GM12878 (cell line): ENCODE data around the gene CFAP65. TPM values are rescaled to one million over a fixed set of nuclear protein-coding genes. Genes with fewer than 3 reads are reported as not detected.

Experiments
- ATAC-seq: fragments of 200-7000 bp; cut with Tn5 transposase; 3 replicates; pipeline ENCODE4 v1.9.1; 2020; ENCODE audit warnings: mild to moderate bottlenecking, moderate library complexity
- BruUV-seq: library from RNA; stranded (reverse); fragments of 400-500 nt; replicated peaks from 2 replicates; lab custom pipeline; 2021; lab: Mats Ljungman, UMichigan
- CTCF ChIA-PET: fragments of 300-600 bp; sonication (Branson Sonifier 250); formaldehyde crosslinking; extraction: SDS; loops from one replicate; lab custom pipeline; 2021; ENCODE audit warnings: inconsistent platforms; lab: Yijun Ruan, JAX
- POLR2A ChIA-PET: fragments of 350-600 bp; formaldehyde crosslinking; extraction: SDS; loops from one replicate; lab custom pipeline; 2021; ENCODE audit warnings: inconsistent platforms; lab: Charles Lee
- RAD21 ChIA-PET: fragments of 300-600 bp; sonication (Branson Sonifier 250); formaldehyde crosslinking; loops from one replicate; lab custom pipeline; 2023; ENCODE audit warnings: antibody characterized with exemption; ENCODE audit not compliant: unreplicated experiment; lab: Charles Lee
- SMC1A ChIA-PET: fragments of 300-600 bp; sonication (Branson Sonifier 250); formaldehyde crosslinking; loops from one replicate; lab custom pipeline; 2023; ENCODE audit not compliant: unreplicated experiment, uncharacterized antibody; lab: Charles Lee
- DNase-seq: peaks from one replicate; pipeline ENCODE4 v3.0.0-alpha.2; 2011; ENCODE audit warnings: low read depth, low spot score
- FAIRE-seq: peaks from 3 replicates; lab custom pipeline; 2011; peaks lifted over from hg19 to GRCh38; lab: Jason Lieb, UNC
- H2AFZ ChIP-seq: 2 replicates; pipeline ENCODE4 v1.6.0; 2011; ENCODE audit warnings: low read depth, low read length, control low read depth; ENCODE audit not compliant: control insufficient read depth
- H3K27ac ChIP-seq: 2 replicates; pipeline ENCODE4 v1.5.1; 2011; ENCODE audit warnings: control low read depth; ENCODE audit not compliant: control insufficient read depth, insufficient read depth
- H3K27me3 ChIP-seq, 2 experiments: replicated peaks in 1 of 2; 2 replicates each; pipeline versions ENCODE4 v1.6.0 to v1.6.1; 2011; ENCODE audit warnings: low read length in 1 of 2; ENCODE audit not compliant: control insufficient read depth in 2 of 2, insufficient read depth in 2 of 2
- H3K36me3 ChIP-seq, 2 experiments: 2 replicates each; pipeline ENCODE4 v1.5.1; 2011; ENCODE audit warnings: low read length in 1 of 2; ENCODE audit not compliant: control insufficient read depth in 2 of 2, insufficient read depth in 2 of 2
- H3K4me1 ChIP-seq: 2 replicates; pipeline ENCODE4 v1.6.1; 2011; ENCODE audit warnings: mild to moderate bottlenecking, low read length, moderate library complexity, mixed read lengths; ENCODE audit not compliant: control insufficient read depth, insufficient read depth
- H3K4me2 ChIP-seq: 2 replicates; pipeline ENCODE4 v1.6.0; 2011; ENCODE audit warnings: control low read depth; ENCODE audit not compliant: control insufficient read depth, insufficient read depth
- H3K4me3 ChIP-seq: fragments of 200-600 bp; sonication (generic); 2 replicates; pipeline ENCODE4 v1.5.1; 2016
- H3K79me2 ChIP-seq: 2 replicates; pipeline ENCODE4 v1.6.0; 2011; ENCODE audit warnings: low read length; ENCODE audit not compliant: control insufficient read depth, insufficient read depth
- H3K9ac ChIP-seq: 2 replicates; pipeline ENCODE4 v1.8.0; 2011; ENCODE audit warnings: low read length, control low read depth, mixed read lengths; ENCODE audit not compliant: control insufficient read depth, insufficient read depth
- H3K9me3 ChIP-seq: replicated peaks from 3 replicates; pipeline ENCODE4 v1.5.1; 2011; ENCODE audit warnings: mild to moderate bottlenecking, low read length; ENCODE audit not compliant: control insufficient read depth, insufficient read depth
- H4K20me1 ChIP-seq: 2 replicates; pipeline ENCODE4 v1.6.0; 2011; ENCODE audit not compliant: control insufficient read depth, insufficient read depth
- FOXK2 ChIP-seq: fragments of 450-650 bp; IDR thresholded peaks from 2 replicates; pipeline ENCODE4 v1.6.1; 2017; ENCODE audit warnings: mild to moderate bottlenecking, moderate library complexity
- FOXM1 ChIP-seq: IDR thresholded peaks from 2 replicates; pipeline ENCODE4 v1.6.1; 2012; ENCODE audit warnings: low read depth, mild to moderate bottlenecking, inconsistent platforms, low read length, moderate library complexity
- MXI1 ChIP-seq: fragments of 150-350 bp; IDR thresholded peaks from 2 replicates; pipeline ENCODE4 v1.6.1; 2011; ENCODE audit warnings: low read depth, mild to moderate bottlenecking, inconsistent platforms, low read length, improper control_type of control experiment
- RAD21 ChIP-seq: IDR thresholded peaks from 2 replicates; pipeline ENCODE4 v1.6.1; 2011; ENCODE audit warnings: mild to moderate bottlenecking, low read depth, low read length, moderate library complexity; ENCODE audit not compliant: insufficient read depth
- RB1 ChIP-seq: fragments of 450-650 bp; formaldehyde crosslinking; IDR thresholded peaks from 2 replicates; pipeline ENCODE4 v1.6.1; 2017; ENCODE audit warnings: mild to moderate bottlenecking, borderline replicate concordance
- SRF ChIP-seq, 2 experiments: IDR thresholded peaks; 2 replicates each; pipeline ENCODE4 v1.6.1; 2011; ENCODE audit warnings: low read depth in 2 of 2, low read length in 2 of 2, mild to moderate bottlenecking in 1 of 2, moderate library complexity in 1 of 2
- SUPT20H ChIP-seq: IDR thresholded peaks from 2 replicates; pipeline ENCODE4 v1.6.1; 2011; ENCODE audit warnings: low read depth, mild to moderate bottlenecking, low read length, moderate library complexity, borderline replicate concordance; ENCODE audit not compliant: control insufficient read depth
- USF1 ChIP-seq: IDR thresholded peaks from 2 replicates; pipeline ENCODE4 v1.6.1; 2011; ENCODE audit warnings: borderline replicate concordance, low read depth, mild to moderate bottlenecking, moderate library complexity, mixed read lengths, low read length; ENCODE audit not compliant: insufficient read depth; ENCODE audit errors: extremely low read length
- WRNIP1 ChIP-seq: IDR thresholded peaks from 2 replicates; pipeline ENCODE4 v1.6.1; 2011; ENCODE audit warnings: low read depth, low read length, improper control_type of control experiment, borderline replicate concordance
- ZBTB33 ChIP-seq: fragments of 450-650 bp; IDR thresholded peaks from 2 replicates; pipeline ENCODE4 v1.6.1; 2017; ENCODE audit warnings: mild to moderate bottlenecking
- WGBS: methylation state at CpG from one replicate; pipeline ENCODE4 v1.1.6; 2016; ENCODE audit warnings: low lambda C conversion rate; ENCODE audit not compliant: insufficient replicate concordance, insufficient coverage; ENCODE audit errors: missing lambda C conversion rate; 5-methylcytosine and 5-hydroxymethylcytosine counted together
- in situ Hi-C: fragments of 300-500 bp; cut with MboI; formaldehyde crosslinking; loops from 9 replicates; pipeline ENCODE4 v1.14.3; 2018; ENCODE audit warnings: mixed read lengths
- intact Hi-C: fragments of 100-400 bp; cut with micrococcal nuclease; formaldehyde crosslinking; loops from one replicate; pipeline ENCODE4 v1.14.2; 2022; ENCODE audit not compliant: unreplicated experiment
- polyA plus RNA-seq, 11 experiments: library from polyadenylated mRNA; depleted of rRNA in 4 of 11; unstranded in 6 of 11; stranded (reverse) in 5 of 11; fragments of >200 nt; fragmentation: Nextera tagmentation in 4 of 11; fragmentation: Illumina TruSeq in 1 of 11; extraction: Ambion mirVana in 4 of 11; extraction: Trizol in 1 of 11; gene quantifications; 1 replicate in 1 of 11; 2 replicates in 10 of 11; pipeline versions ENCODE4 v1.2.1 to v1.2.3, GENCODE V29; 2011 to 2016; ENCODE audit warnings: inconsistent platforms in 2 of 11, missing spikeins in 2 of 11, low read depth in 1 of 11
- total RNA-seq, 4 experiments: library from RNA; depleted of rRNA in 3 of 4; stranded (reverse); fragments of >200 nt in 3 of 4; fragmentation: Illumina TruSeq in 1 of 4; extraction: Trizol in 1 of 4; gene quantifications; 2 replicates each; pipeline versions ENCODE4 v1.2.1 to v1.2.3, GENCODE V29; 2013 to 2021
- TF ChIP-seq, protein P1 (sequence below): fragments of 450-650 bp; IDR thresholded peaks from 2 replicates; pipeline ENCODE4 v1.6.1; 2017; ENCODE audit warnings: mild to moderate bottlenecking, low read depth, inconsistent platforms; ENCODE audit not compliant: poor library complexity, severe bottlenecking
- TF ChIP-seq, protein P2 (sequence below): IDR thresholded peaks from 2 replicates; pipeline ENCODE4 v1.6.1; 2011; ENCODE audit warnings: mild to moderate bottlenecking, low read depth, low read length, moderate library complexity; ENCODE audit not compliant: insufficient replicate concordance

Gene CFAP65
- total and polyA plus RNA-seq, 10 of the 15 experiments (the other 5 are each of a cell fraction or from before 2014, with no cell fraction given), result not detected

DNA sequence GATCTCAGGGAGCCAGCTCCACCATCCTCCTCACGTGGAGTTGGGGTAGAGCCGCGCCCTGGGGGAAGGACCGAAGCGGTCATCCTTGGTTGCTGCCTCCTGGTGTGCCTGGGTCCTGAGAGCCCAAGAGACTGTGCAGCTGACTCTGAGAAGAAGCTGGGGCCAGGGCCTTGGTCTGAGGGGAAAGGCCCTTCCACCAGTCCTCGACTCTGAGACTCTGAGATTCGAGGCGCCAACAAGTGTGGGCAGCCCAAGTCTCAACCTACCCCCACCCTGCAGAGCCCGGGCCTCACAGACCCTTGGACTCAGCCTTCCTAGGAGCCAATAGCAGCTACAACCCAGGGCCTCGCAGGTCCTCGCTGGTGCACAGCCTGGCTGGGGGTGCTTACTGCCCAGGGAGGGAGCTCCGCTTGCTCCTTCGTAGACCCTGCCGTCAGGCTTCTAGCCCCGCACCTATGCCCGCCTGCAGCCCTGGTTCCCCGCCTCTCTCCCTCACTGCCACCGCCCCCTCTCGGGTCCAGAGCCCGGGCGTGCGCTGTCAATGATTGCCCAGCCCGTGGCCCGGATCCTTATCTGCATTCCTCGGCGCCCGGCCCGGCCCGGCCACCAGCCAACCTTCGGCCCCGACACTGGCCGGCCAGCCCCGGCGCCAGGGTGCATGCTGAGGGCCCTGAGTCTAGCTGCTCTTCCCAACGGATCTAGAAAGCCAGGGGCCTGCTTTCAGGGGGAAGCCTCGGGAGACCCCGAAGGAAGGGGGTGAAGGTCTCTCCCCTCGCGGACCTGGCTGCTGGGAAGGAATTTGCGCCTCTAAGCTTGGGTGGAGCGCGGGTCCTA lies 17.4 kb upstream of the CFAP65 start:
- ChIA-PET RAD21 (interaction anchor here (0.7 to 2.9 kb wide), 6 partner anchors 14 to 99 kb away, joined by 3 to 24 read pairs (median 6); no protein-coding TSS in a partner anchor), CTCF (interaction anchor here (0.6 to 5.2 kb wide), 19 partner anchors 10 to 282 kb away, joined by 3 to 60 read pairs (median 5); no protein-coding TSS in a partner anchor), POLR2A (interaction anchor here (0.6 kb wide), 1 partner anchor 194 kb away, joined by 7 read pairs; the partner anchor contains the start of gene TUBA4B), SMC1A (interaction anchor here (0.6 to 1.7 kb wide), 7 partner anchors 45 to 99 kb away, joined by 3 to 13 read pairs (median 4); no protein-coding TSS in a partner anchor)
- no peak overlapping the region for H3K4me3 ChIP-seq
- in situ Hi-C loops, result loop anchor here (5.0 kb wide), 2 partner anchors 89 to 239 kb away; no protein-coding TSS in a partner anchor
- peaks cover 23 to 26% of the 10 kb centered on the region in 2 experiments for H3K27me3 ChIP-seq
- H3K4me2 ChIP-seq, result no peak overlapping the region
- no peak overlapping the region for H3K9ac ChIP-seq
- no peaks in the 10 kb centered on the region for H3K36me3 ChIP-seq
- no peaks in the 10 kb centered on the region for H3K4me1 ChIP-seq
- no peak for FAIRE-seq
- H2AFZ ChIP-seq, result no peak overlapping the region
- H3K27ac ChIP-seq, result no peak overlapping the region
- H4K20me1 ChIP-seq, result no peaks in the 10 kb centered on the region
- H3K79me2 ChIP-seq, result no peaks in the 10 kb centered on the region
- 18% methylated on average over 35 of the region's 42 CpGs for WGBS
- no TSS peak for BruUV-seq
- no peak for DNase-seq
- ATAC-seq, result no peak; the same call in 2 of the 3 replicates
- H3K9me3 ChIP-seq, result no peaks in the 10 kb centered on the region
- TF ChIP-seq WRNIP1, result no peak
- no peak for TF ChIP-seq ZBTB33
- TF ChIP-seq, protein P1, sequence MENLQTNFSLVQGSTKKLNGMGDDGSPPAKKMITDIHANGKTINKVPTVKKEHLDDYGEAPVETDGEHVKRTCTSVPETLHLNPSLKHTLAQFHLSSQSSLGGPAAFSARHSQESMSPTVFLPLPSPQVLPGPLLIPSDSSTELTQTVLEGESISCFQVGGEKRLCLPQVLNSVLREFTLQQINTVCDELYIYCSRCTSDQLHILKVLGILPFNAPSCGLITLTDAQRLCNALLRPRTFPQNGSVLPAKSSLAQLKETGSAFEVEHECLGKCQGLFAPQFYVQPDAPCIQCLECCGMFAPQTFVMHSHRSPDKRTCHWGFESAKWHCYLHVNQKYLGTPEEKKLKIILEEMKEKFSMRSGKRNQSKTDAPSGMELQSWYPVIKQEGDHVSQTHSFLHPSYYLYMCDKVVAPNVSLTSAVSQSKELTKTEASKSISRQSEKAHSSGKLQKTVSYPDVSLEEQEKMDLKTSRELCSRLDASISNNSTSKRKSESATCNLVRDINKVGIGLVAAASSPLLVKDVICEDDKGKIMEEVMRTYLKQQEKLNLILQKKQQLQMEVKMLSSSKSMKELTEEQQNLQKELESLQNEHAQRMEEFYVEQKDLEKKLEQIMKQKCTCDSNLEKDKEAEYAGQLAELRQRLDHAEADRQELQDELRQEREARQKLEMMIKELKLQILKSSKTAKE, result no peak
- TF ChIP-seq, protein P2, sequence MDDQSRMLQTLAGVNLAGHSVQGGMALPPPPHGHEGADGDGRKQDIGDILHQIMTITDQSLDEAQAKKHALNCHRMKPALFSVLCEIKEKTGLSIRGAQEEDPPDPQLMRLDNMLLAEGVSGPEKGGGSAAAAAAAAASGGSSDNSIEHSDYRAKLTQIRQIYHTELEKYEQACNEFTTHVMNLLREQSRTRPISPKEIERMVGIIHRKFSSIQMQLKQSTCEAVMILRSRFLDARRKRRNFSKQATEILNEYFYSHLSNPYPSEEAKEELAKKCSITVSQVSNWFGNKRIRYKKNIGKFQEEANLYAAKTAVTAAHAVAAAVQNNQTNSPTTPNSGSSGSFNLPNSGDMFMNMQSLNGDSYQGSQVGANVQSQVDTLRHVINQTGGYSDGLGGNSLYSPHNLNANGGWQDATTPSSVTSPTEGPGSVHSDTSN, result no peak
- no peak for TF ChIP-seq RAD21
- TF ChIP-seq FOXM1, result no peak
- no peak for TF ChIP-seq SUPT20H
- TF ChIP-seq USF1, result no peak
- TF ChIP-seq SRF (IDR thresholded peaks at IDR 0.05; ENCODE audit: low read depth in 2 of 2, low read length in 2 of 2), result no peak
- TF ChIP-seq RB1, result no peak
- no peak for TF ChIP-seq MXI1
- TF ChIP-seq FOXK2, result no peak
- TF ChIP-seq, all 136 proteins: peak for 0
- intact Hi-C loops, result loop anchor here (1.0 to 5.0 kb wide), 3 partner anchors 61 to 239 kb away; no protein-coding TSS in a partner anchor
